Sigmoid colon (tissue), 4 donors: Measurements from ENCODE around the gene TOR1A.

Experiments used
- CTCF ChIP-seq, 4 experiments: fragments of 450-650 bp in 3 of 4; fragments of 200-600 bp in 1 of 4; IDR thresholded peaks; one replicate each; pipeline ENCODE4 v1.5.1; 2016 to 2019; ENCODE audit warnings: antibody characterized with exemption in 4 of 4, mild to moderate bottlenecking in 3 of 4, moderate library complexity in 2 of 4
- POLR2AphosphoS5 ChIP-seq, 4 donors: sonication (generic); formaldehyde crosslinking; IDR thresholded peaks; one replicate each; pipeline ENCODE4 v1.6.1; 2017; ENCODE audit warnings: antibody characterized with exemption in 4 of 4

- TF ChIP-seq CTCF (IDR thresholded peaks at IDR 0.05) (no peak), POLR2AphosphoS5 (IDR thresholded peaks at IDR 0.05) (no peak)
Observed at GRCh38 chr9:129851821-129852220, 27.9 kb upstream of the TOR1A start.
